ENCODE results near the gene JAG2. TPM values are rescaled to one million over a fixed set of nuclear protein-coding genes. Genes with fewer than 3 reads are reported as not detected.

Gene JAG2
- total RNA-seq, 1 experiment from 2014 or later = 85.9 TPM

DNA sequence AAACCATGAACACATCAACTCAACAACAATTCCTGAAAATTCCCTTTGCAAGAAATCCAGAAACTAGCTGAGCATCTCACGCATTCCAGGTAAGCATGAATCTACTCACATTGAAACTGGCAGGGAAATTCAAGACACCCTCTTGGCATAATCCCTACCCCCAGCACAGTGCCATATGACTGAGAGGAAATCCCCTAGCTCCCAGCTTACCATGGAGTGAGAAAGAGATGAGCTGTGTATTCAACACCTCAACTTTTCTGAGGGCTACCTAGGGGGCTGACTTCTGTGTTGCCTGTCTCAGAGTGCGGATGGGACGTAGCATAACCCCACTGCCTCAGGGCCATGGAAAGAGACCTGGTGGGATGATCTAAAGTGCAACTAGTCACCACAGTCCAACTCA is 65.7 kb downstream of the JAG2 start:
- RAD21 ChIA-PET (ENCODE audit: low non-redundant PET in 1 of 2, low total read pairs in 2 of 2, uncharacterized antibody in 2 of 2, unreplicated experiment in 2 of 2) = no interaction called here
- Histone ChIP-seq H3K4me2 (ENCODE audit: low read length) (no peak overlapping the region), H3K27me3 (ENCODE audit: insufficient read depth, low read length) (no peaks in the 10 kb centered on the region), H3K4me3 (replicated peaks in 1 of 2; ENCODE audit: low read depth in 1 of 2, low read length in 2 of 2) (no peak overlapping the region), H3K9ac (ENCODE audit: low read length) (no peak overlapping the region), H3K36me3 (ENCODE audit: control insufficient read depth in 1 of 2, insufficient read depth in 2 of 2, low read length in 2 of 2) (no peaks in the 10 kb centered on the region), H3K27ac (ENCODE audit: low read depth, low read length) (no peak overlapping the region), H2AFZ (ENCODE audit: low read depth, low read length, poor library complexity, severe bottlenecking) (no peak overlapping the region), H3K9me2 (ENCODE audit: insufficient read depth) (no peaks in the 10 kb centered on the region), H4K20me1 (ENCODE audit: insufficient read depth) (no peaks in the 10 kb centered on the region), H3K79me2 (ENCODE audit: insufficient read depth, low read length) (no peaks in the 10 kb centered on the region), H3K4me1 (ENCODE audit: control insufficient read depth in 1 of 2, insufficient read depth in 2 of 2, low read length in 2 of 2) (no peaks in the 10 kb centered on the region), H3K9me3 (ENCODE audit: control insufficient read depth in 1 of 2, insufficient read depth in 1 of 2, low read depth in 1 of 2, low read length in 2 of 2) (no peaks in the 10 kb centered on the region; a peak in 1 of 4 replicates)
- DNase-seq (ENCODE audit: low read depth, low spot score) (no peak), ATAC-seq (no peak)
- POLR2A ChIA-PET = no interaction called here
- BruUV-seq (replicated peaks) = no TSS peak
- CTCF ChIA-PET = interaction anchor here (1.4 to 3.4 kb wide), 2 partner anchors 9 to 13 kb away, joined by 3 to 8 read pairs; no protein-coding TSS in a partner anchor
- TF ChIP-seq CBX3 (IDR thresholded peaks at IDR 0.05; ENCODE audit: low read depth) (no peak), RAD21 (IDR thresholded peaks at IDR 0.05; ENCODE audit: low read depth) (no peak), ZFX (IDR thresholded peaks at IDR 0.05) (no peak)
- intact Hi-C loops (cut with micrococcal nuclease) = no loop called here

DNA sequence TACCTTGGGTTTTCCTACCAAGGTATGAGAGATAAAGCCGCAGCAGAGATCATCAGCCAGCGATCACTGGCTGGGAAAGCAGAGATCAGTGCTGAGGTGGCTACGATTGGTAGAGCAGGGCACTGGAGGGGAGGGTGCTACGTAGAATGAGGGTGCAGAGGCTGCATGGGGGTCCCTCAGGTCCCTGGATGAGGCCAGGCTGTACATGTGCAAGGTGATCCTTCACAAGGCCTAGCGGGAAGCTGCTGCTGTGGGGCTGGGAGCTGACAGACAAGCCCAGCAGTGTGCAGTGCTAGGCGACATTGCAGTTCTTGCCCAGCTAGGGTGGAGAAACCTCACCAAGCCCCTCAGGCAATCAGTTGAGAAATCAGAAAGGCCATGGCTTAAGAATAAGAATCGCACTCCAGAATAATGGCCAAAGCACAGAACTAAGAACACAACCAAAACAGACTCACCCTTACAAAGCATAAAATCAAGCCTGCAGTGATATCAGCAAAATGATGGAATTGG is 66.2 kb downstream of the JAG2 start:
- RAD21 ChIA-PET (ENCODE audit: low non-redundant PET in 1 of 2, low total read pairs in 2 of 2, uncharacterized antibody in 2 of 2, unreplicated experiment in 2 of 2) = no interaction called here
- intact Hi-C loops (cut with micrococcal nuclease) = no loop called here
- no peaks in the 10 kb centered on the region for H3K9me2 ChIP-seq (ENCODE audit: insufficient read depth)
- no peak for ATAC-seq
- H3K4me1 ChIP-seq (ENCODE audit: control insufficient read depth in 1 of 2, insufficient read depth in 2 of 2, low read length in 2 of 2) = no peaks in the 10 kb centered on the region
- TF ChIP-seq EZH2phosphoT487 (IDR thresholded peaks at IDR 0.05; ENCODE audit: borderline replicate concordance) = no peak
- no peaks in the 10 kb centered on the region for H3K79me2 ChIP-seq (ENCODE audit: insufficient read depth, low read length)
- H3K27me3 ChIP-seq (ENCODE audit: insufficient read depth, low read length) = no peaks in the 10 kb centered on the region
- no peak overlapping the region for H3K4me2 ChIP-seq (ENCODE audit: low read length)
- no peak overlapping the region for H3K4me3 ChIP-seq (replicated peaks in 1 of 2; ENCODE audit: low read depth in 1 of 2, low read length in 2 of 2)
- H2AFZ ChIP-seq (ENCODE audit: low read depth, low read length, poor library complexity, severe bottlenecking) = no peak overlapping the region
- no peaks in the 10 kb centered on the region; a peak in 1 of 4 replicates for H3K9me3 ChIP-seq (ENCODE audit: control insufficient read depth in 1 of 2, insufficient read depth in 1 of 2, low read depth in 1 of 2, low read length in 2 of 2)
- no TSS peak for BruUV-seq (replicated peaks)
- POLR2A ChIA-PET = no interaction called here
- no peak overlapping the region for H3K27ac ChIP-seq (ENCODE audit: low read depth, low read length)
- H4K20me1 ChIP-seq (ENCODE audit: insufficient read depth) = no peaks in the 10 kb centered on the region
- no peak for DNase-seq (ENCODE audit: low read depth, low spot score)
- CTCF ChIA-PET = interaction anchor here (1.4 to 3.4 kb wide), 2 partner anchors 8 to 12 kb away, joined by 3 to 8 read pairs; no protein-coding TSS in a partner anchor
- no peak overlapping the region for H3K9ac ChIP-seq (ENCODE audit: low read length)
- H3K36me3 ChIP-seq (ENCODE audit: control insufficient read depth in 1 of 2, insufficient read depth in 2 of 2, low read length in 2 of 2) = no peaks in the 10 kb centered on the region
